HG03135 (cell line): ENCODE data around the gene LEFTY1.
"Not testable (repeated sequence)": the region's sequence is repeated elsewhere in the genome, so short reads cannot be mapped to it uniquely, and the experiment has no call there.

ENCODE experiments used
- ATAC-seq: cut with Tn5 transposase; IDR thresholded peaks from one replicate; pipeline ENCODE4 v1.9.1; 2021; ENCODE audit warnings: mild to moderate bottlenecking, moderate library complexity; ENCODE audit not compliant: unreplicated experiment

Gene LEFTY1

DNA sequence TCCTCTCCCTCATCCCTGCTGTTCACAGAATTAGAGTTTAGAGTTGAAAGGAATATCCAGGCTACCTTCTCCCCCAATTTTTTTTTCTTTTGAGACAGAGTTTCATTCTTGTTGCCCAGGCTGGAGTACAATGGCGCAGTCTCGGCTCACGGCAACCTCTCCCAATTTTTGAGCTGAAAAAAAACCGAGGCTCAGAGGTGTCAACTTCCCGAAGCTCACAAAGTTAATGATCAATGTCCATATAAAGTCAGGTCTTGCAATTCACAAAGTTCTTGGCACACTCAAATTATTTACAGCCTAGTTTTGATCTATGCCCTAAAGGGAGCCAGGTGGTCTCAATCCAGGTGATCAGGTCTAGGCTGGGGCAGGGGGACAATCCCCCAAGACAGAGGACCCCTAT is 797 bp upstream of the LEFTY1 start:
- ATAC-seq: no peak

DNA sequence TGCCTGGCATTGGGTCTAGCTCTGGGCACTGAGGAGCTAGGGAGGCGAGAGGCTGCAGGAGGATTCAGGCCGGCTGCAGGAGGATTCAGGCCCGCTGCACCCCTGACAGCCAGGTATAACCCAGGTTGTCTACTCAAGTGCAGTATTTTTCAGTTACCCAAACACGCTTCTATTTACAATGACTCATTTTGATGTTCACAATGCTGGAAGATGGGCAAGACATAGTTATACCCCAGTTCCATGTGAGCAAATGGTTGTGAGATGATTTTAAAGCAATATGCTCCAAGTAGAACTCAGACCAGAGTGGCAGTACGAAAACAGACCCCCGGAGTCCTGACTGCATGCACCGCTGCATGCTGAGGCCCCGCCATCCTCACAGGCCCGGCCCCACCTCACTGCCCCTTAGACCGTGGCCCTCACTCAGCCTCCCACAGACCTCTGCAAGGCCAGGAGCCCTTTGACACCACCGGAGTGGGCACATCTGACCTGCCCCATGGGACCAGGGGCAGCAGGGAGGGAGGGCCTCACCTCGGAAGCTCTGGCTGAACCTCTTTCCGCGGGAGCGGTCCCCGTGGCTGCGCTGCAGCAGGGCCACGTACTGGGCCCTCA is 553 bp downstream of the LEFTY1 start:
- ATAC-seq: no peak

DNA sequence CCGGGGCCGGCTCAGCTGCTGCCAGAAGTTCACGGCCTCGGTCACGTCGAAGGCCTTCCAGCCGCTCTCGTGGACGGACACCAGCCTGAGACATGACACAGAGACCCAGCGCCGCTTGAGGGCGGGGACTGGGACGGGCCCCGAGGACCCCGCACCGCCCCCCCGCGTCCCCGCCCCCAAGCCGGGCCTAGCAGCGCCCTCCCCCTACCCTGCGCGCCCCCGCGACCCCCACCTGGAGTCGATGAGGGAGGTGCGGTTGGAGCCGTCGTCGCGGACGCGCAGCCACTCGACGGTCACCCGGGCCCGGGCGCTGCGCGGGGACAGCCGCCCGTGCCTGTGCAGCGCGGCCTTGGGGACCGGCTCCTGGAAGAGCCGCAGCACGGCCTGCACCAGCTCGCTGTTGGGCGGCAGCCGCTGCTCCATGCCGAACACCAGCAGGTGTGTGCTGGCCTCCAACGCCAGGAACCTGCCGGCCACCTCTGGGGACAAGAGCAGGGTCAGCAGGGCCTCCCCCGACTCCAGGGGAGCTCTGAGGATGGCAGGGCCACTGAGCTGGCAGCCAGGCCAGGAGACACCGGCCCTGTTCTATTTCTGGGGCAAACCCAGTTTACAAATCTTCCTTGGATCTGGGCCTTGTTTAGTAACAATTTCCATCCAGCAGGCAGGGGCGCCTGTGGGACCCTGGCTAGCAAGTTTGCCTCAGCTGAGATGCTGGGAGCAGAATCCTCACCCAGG is 1.2 kb downstream of the LEFTY1 start:
- ATAC-seq: not testable (repeated sequence)

DNA sequence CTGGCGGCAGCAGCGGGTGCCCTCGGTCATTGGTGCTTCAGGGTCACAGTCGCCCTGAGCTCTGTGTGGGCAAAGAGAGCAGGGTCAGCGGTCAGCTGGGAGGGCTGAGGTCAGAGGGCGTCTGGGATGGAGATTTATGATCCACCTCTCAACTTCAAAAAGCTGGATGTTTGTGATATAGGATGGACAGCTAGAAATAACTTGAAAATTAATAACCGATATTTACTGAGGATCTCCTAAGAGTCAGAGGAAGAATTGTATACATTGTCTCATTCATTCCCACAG is 2.0 kb downstream of the LEFTY1 start:
- ATAC-seq: no peak

DNA sequence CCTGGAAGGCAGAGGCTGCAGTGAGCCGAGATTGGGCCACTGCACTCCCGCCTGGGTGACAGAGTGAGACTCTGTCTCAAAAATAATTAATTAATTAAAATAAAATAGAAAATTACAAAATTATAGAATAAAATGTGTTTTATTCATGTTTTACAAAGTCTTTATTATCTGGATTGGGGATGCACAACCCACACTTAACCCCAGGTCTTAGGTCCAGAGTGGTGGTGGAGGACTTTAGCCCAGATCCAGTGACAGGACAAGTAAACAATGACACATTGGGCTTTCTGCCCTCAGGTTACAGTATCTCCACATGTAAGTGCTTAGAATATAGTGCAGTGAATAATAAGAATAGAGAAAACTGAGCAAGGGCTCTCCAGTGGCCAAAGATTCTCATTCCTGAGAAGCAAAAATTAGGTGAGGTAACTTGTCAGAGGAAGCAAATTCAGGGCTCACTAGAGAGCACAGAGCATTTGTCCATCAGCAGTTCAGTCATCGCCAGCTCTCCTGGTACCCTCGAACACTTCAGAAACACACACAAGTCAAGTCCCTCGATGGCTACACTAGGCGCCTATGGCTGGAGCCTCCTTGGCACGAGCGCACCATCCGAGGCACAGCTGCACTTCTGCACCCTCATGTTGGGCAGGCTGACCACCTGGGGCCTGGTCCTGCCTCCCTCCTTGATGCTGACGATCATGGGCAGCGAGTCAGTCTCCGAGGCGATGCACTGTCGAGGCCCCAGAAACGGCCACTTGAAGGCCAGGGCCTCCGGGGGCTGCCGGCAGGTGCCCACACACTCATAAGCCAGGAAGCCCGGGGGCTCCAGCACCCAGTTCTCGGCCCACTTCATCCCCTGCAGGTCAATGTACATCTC is 2.6 kb downstream of the LEFTY1 start:
- ATAC-seq: no peak

DNA sequence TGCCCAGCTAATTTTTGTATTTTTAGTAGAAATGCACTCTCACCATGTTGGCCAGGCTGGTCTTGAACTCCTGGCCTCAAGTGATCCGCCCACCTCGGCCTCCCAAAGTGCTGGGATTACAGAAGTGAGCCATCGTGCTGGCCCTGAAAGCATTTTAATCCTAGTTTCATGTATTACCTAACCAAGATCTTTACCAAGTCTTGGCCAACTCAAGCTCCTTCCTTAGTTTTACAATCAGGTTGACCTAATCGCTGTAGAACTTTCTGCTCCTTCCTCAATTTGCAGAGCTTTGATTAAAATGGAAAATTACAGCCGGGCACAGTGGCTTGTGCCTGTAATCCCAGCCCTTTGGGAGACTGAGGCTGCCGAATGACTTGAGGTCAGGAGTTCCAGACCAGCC is 3.6 kb downstream of the LEFTY1 start:
- ATAC-seq: no peak

DNA sequence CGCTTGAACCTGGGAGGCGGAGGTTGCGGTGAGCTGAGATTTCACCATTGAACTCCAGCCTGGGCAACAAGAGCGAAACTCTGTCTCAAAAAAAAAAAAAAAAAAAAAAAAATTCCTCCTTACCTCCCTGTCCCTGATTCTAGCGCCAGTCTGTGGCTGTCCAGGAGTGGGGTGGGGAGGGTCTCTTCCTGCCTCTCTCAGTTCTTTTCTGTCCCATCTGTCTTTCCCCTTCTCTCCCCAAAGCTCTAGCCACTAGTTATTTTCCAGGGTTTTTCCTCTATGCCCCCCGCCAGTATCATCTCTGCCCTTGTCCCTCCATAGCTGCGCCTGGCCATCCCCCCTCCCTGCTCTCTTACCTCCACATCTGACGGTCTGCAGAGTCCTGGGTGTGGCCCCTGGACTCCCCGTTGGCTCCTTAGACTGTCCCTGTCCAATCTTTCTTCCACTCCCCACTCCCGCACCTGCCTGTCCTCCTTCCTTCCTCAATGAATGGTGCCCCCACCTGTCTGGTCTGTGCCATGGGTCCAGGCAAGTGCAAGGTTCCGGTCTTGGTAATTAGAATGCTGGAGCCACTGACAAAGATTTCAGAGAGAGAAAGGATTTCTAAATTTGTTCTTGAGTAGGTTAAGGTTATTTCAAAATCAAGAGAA is 5.2 kb downstream of the LEFTY1 start:
- ATAC-seq: no peak

DNA sequence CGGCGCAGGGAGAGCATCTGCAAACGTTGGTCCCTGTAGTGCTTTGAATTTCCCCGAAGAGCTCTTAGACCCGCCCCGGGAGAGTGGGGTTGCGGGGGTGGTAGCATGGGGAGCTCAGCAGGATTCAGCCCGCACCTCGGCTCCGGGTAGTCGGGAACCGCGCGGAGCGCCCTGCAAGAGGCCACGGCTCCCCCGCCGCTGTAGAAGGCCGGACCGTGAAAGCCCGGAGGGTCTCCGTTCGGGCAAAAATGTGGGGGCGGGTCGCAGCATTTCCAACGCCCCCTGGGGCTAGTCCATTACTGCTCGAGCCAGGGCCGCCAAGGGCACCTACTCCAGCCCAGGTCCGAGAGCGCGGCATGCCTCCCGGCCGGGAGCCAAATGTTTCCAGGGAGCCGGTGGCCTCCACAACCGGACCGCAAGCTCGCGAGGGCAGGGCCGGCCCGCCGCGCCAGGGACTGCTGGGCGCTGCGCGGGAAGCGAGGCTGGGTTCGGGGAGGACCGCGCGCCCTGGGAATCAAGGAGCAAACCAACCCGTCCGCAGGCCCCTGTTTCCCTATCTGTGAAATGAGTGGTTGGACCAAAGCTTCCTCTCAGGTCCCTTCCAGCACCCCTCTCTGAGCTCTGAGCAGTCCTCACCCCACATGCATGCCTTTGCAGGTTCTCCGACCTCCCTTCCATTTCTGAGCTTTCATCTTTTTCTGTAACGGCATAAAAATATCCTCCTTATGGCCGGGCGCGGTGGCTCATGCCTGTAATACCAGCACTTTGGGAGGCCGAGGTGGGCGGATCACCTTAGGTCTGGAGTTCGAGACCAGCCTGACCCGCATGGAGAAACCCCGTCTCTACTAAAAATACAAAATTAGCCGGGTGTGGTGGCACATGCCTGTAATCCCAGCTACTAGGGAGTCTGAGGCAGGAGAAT is 6.0 kb downstream of the LEFTY1 start:
- ATAC-seq: peak; percentile 27

DNA sequence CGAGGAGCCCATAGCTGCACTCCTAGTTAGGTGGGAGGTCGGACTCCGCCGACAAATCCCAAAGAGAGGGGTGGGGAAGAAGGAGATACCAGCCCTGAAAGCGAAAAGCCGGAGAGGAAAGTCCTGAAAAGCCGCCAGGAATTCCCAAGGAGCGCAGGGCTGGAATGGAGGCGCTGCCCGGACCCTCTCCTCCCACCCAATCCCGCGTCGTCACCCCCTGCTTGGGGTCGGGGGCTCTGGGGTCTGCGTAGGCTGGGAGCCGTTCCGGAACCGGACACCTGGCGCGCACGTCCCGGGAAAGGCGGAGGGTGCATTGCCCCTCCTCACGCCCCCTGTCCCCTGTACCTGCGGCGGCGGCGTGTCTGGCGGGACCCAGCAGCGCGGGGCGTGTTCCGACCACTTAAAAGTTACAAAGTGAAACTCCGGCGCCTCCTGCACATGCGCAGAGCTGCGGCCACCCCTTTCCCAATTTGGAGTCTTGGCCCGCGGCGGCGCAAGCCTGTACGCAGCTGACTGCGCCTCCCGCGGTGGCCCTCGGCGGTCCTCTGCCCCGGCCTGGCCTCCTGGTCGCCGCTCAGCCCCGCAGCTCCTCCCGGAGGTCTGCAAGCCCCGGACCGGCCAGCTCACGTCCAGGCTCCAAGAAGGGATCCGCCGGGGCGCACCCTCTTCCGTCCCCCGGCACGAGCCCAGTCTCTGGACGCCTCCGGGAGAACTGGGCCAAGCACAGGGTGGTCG is 6.8 kb downstream of the LEFTY1 start, which contains the start of gene TMEM63A:
Gene TMEM63A (minus strand): TSS at position 422 of the 735 bp plus-strand sequence. CDS start 4,800 bp downstream, outside the sequence.
- ATAC-seq: peak; percentile 71

DNA sequence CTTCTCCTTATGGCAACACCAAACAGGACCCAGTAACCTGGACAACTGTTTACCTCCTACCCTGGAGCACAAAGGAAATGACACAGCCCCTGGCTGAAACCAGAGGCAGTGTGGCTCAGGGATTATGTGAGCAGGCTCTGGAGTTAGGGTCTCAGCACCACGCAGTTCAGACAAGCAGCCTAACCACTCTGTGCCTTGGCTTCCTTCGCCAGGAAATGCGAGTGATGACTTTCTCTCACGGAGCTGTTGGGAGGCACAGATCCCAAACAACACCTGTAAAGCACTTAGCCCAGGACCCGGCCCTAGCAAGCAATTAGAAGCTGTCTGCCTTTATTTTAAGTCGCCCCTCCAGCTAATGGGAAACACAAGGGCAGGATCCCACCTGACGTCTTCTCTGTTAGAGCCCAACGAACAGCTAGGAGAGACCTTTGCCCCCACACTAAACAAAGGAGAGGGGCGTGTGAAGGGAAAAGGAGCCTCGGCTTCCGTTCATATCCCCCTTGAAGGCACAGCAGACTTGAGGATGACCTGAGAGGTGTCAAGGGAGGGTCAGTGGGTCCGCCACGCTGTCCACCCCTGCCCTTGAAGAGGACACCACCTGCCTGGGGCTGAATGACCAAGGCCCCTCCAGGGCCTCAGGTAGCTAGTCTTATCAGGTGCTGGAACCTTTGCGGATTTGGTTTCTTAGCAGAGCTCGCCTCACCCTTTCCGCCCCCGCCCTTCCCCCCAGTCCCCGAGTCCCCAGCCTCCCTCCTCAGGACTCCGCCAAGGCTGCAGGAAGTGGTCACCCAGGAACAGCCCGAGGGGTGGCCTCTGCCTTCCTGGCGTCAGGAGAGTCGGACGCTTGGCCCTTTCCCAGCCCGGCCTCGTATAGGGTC is 7.6 kb downstream of the LEFTY1 start:
- ATAC-seq: peak; percentile 6

DNA sequence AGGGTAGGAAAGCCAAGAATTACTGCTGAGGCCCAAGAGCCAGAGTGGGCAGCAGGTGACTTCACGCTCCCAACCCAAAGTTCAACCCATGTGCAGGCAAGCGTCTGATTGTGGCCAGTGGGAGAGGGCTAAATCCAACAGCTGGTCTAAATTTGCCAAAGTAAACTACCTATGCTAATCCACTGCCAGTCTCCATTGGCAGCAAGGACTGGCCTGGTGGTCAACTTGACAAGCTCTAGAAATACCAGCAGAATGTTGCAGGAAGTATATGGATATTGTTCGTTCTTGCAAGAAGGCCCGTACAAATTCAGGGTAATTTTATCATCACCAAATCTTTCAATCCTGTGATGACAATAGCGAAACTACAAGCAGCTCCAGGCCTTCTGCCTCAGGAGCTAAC is 8.3 kb downstream of the LEFTY1 start:
- no peak for ATAC-seq

DNA sequence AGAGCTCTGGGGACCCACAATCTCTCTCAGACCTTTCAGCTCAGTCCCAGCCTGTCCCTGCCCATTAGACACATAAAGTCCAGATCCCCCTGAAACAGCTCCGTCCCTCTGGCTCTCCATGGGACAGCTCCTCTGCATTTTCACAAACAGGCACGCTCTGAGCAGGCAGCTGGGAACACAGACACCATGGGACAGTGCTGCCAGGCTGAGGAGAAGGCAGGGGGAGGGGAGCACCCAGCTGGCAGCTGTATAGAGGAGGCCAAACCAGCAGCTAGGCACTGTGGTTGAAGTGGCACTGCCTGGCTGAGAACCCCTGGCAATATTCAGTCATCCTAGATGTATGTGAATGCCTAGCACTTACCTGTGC is 8.7 kb downstream of the LEFTY1 start:
- ATAC-seq: no peak

DNA sequence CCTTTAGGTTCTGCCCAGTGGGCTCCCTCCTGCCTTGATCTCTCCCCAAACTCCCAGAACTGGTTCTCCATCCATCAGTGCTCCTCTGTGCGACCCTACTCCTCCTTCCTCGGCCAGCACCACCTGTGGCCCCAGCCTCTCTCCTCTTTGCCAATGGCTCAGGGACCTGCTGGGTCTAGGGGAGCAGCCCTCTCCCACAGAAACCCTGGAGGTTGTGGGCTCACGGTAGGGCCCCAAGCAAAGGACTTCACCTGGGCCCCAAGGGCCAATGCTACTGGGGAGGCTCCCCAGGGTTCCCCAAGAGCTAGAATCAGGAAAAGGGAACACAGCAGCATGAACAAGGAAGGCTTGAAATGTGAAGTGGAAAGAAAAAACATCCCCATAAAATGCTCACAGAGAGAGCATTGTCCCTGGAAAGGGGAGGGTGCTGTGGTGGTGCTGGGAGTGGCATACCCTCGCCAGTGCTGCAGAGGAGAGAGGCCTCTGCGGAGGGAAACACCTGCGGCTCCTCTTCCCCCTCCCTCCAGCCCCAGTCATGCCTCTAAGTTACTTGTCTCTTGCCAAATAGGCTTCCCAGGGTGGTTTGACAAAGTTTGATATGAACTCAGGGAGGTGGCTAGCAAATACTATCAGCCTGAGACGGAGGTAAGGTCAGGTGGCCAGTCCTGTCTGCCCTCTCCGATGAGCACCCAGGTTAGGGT is 9.3 kb downstream of the LEFTY1 start:
- no peak for ATAC-seq

DNA sequence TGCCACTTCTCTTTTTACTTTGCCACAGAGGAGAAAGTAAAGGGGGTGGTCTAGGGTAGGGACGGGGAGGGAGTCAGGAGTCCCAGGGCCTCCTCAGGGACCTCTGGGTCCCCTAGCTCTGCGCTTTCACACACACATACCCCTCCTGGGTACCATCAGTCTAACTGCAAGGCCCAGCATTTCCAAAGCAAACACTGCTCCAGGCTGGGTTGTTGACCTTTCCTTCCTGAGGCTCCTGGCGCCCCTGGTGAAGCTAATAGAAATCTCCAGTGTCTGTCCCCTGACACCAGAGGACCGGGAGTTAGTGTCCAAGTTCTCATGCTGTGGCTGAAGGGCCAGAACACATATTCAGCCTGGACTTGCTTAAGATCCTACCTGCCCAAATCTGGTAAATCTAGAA is 10.7 kb downstream of the LEFTY1 start:
- no peak for ATAC-seq

DNA sequence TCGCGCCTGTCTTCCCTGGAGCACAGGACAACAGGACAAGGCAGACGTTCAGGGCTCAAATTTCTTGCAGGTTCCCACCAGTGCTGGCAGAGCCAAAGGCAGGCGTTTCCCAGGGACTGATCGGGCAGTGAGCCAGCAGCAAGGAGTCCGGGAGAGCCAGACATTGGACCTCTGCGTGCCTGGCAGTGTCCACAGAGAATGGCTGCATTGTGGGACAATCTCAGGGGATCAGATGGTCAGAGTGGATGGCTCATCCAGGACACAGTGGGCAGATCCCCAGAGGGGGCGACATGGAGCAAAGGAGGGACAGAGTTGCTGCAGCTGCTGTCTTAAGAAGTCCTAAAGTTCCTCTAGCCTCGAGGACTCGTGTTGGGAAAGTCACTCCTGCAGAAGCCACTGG is 11.4 kb downstream of the LEFTY1 start:
- ATAC-seq: no peak

DNA sequence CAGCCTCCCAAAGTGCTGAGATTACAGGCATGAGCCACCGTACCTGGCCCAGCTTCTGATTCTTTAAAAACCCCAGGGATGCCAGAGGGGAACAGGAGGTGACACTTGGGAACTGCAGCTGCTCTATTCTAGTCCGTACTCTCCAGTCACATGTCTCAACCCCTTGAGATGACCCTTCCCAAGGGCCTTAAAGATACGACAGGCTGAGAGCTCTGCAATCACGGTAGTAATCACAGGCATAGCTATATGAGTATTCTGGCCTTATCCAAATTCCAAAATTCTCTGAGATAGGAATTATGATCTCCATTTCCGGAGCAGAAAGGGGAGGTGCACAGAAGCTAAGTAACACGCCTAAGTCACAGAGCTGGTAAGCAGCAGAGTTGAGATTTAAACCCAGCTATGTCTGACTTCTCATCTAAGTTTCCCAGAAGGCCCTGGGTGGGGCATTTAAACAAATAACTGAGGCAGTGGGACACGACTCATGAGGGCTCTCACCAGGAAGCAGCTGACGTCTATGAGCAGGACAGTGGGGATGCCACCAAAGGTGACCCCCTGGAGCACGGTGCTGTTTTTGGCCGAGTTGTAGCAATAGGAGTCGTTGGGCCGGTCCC is 11.9 kb downstream of the LEFTY1 start:
- ATAC-seq: no peak

DNA sequence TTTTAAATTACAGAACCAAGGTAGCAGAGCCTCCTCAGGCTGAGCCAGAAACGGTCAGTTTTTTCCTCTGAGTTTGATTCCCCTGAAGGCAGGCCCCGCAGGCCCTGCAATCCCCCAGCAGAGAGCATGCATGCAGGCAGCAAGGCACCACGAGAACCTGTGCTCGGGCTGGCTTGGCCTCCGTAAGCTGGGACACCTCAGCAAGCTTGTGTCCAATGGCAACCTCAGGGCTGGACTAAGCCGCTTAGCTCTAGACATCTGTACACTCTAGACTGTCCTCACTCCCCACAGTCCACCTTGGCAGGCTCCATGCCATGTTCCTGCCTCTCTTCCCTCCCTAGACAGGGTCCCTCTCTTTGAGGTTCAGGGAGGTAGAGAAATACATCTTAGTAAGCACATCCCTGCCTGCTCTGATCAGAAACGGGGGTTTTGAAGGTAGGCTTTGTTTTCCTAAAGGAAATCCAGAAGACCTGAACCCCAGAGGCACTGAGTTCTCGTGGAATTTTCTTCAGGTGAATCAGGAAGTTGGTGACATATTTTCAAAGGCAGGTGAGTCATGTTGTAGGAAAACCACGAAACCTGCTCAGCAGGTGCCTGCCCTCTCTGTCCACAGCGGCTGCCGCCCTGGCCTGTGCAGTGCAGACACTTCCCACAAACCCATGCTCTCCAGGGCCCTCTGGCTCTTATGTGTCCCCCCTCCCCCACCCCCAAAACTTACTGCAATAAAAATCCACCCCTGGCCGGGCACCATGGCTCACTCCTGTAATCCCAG is 13.7 kb downstream of the LEFTY1 start:
- ATAC-seq: no peak
